Activated CD4-positive, alpha-beta T cell treated with anti-CD3 and anti-CD28 coated beads, Interleukin-2, amount 10 ng/mL, durations not matched to agents 7 days and 5 days (primary cell): ENCODE data around the gene TIMM50. TPM values are rescaled to one million over a fixed set of nuclear protein-coding genes. Genes with fewer than 3 reads are reported as not detected.
A peak's percentile ranks its signal among the peaks of the same experiment; 100 is the strongest.

Experiments used
- CTCF ChIA-PET: fragments of 350-600 bp; sonication (Branson Sonifier 250); formaldehyde crosslinking; loops from one replicate; lab custom pipeline; 2021; ENCODE audit warnings: antibody characterized with exemption; lab: Charles Lee
- POLR2A ChIA-PET: fragments of 350-600 bp; sonication (Branson Sonifier 250); formaldehyde crosslinking; loops from one replicate; lab custom pipeline; 2021; ENCODE audit warnings: antibody characterized with exemption; lab: Charles Lee
- DNase-seq: peaks from one replicate; pipeline ENCODE4 v3.0.0-alpha.2; 2020
- H3K27ac Mint-ChIP-seq: one replicate; pipeline ENCODE4 v1.8.0; 2021; ENCODE audit warnings: mild to moderate bottlenecking, moderate library complexity, mixed read lengths
- H3K27me3 Mint-ChIP-seq: one replicate; pipeline ENCODE4 v1.8.0; 2021; ENCODE audit warnings: mixed read lengths
- H3K36me3 Mint-ChIP-seq: one replicate; pipeline ENCODE4 v1.8.0; 2021; ENCODE audit warnings: low read depth, mixed read lengths
- H3K4me1 Mint-ChIP-seq: one replicate; pipeline ENCODE4 v1.8.0; 2021; ENCODE audit warnings: mixed read lengths
- H3K4me3 Mint-ChIP-seq: one replicate; pipeline ENCODE4 v1.8.0; 2021; ENCODE audit warnings: mild to moderate bottlenecking, moderate library complexity, mixed read lengths
- H3K9me3 Mint-ChIP-seq: one replicate; pipeline ENCODE4 v1.8.0; 2021; ENCODE audit warnings: mixed read lengths
- total RNA-seq, 2 experiments: library from RNA; stranded (reverse); gene quantifications; one replicate each; pipeline ENCODE4 v1.2.3, GENCODE V29; 2021

The TIMM50 gene
- total RNA-seq, 2 experiments from 2014 or later, result 45.7 to 56.8 TPM

- DNase-seq, result no peak
- no peak overlapping the region for H3K27ac Mint-ChIP-seq
- POLR2A ChIA-PET, result no interaction called here
- peaks cover 15% of the 10 kb centered on the region for H3K4me1 Mint-ChIP-seq
- H3K36me3 Mint-ChIP-seq, result no peaks in the 10 kb centered on the region
- no peaks in the 10 kb centered on the region for H3K9me3 Mint-ChIP-seq
- peaks cover 41% of the 10 kb centered on the region for H3K27me3 Mint-ChIP-seq
- H3K4me3 Mint-ChIP-seq, result no peak overlapping the region
- CTCF ChIA-PET, result interaction anchor here (0.6 to 1.0 kb wide), 5 partner anchors 9 to 350 kb away, joined by 3 to 4 read pairs (median 3); no protein-coding TSS in a partner anchor
Measured at GRCh38 chr19:39496063-39496462, 15.4 kb downstream of the TIMM50 start.

- ChIA-PET POLR2A (no interaction called here), CTCF (interaction anchor here (0.9 kb wide), 2 partner anchors 9 to 16 kb away, joined by 3 read pairs; no protein-coding TSS in a partner anchor)
- DNase-seq, result no peak
- Mint-ChIP-seq H3K9me3 (no peaks in the 10 kb centered on the region), H3K27ac (no peak overlapping the region), H3K27me3 (peaks cover 47% of the 10 kb centered on the region), H3K36me3 (no peaks in the 10 kb centered on the region), H3K4me3 (no peak overlapping the region), H3K4me1 (peaks cover 15% of the 10 kb centered on the region)
Measured at GRCh38 chr19:39497701-39497995, 17.0 kb downstream of the TIMM50 start.

- Mint-ChIP-seq H3K27ac (no peak overlapping the region), H3K36me3 (no peaks in the 10 kb centered on the region), H3K27me3 (peaks cover 49% of the 10 kb centered on the region), H3K4me1 (peaks cover 19% of the 10 kb centered on the region), H3K4me3 (peak overlapping the region; percentile 2), H3K9me3 (no peaks in the 10 kb centered on the region)
- DNase-seq, result no peak
- POLR2A ChIA-PET, result interaction anchor here (0.8 kb wide), 1 partner anchor 10 kb away, joined by 3 read pairs; no protein-coding TSS in a partner anchor
- CTCF ChIA-PET, result interaction anchor here (0.9 kb wide), 2 partner anchors 8 to 16 kb away, joined by 3 read pairs; no protein-coding TSS in a partner anchor
Measured at GRCh38 chr19:39497996-39498797, 17.6 kb downstream of the TIMM50 start.

GRCh38 chr19:39498798-39499642 is 18.4 kb downstream of the TIMM50 start, which contains the start of gene DLL3:
Gene DLL3, plus strand, starts transcription at chr19:39498947. Its CDS starts 28 bp downstream, at chr19:39498975.
- no peak within 1 kb of the TSS for H3K27ac Mint-ChIP-seq
- no peaks in the 10 kb centered on the region for H3K36me3 Mint-ChIP-seq
- no peaks in the 10 kb centered on the region for H3K9me3 Mint-ChIP-seq
- H3K4me1 Mint-ChIP-seq, result peaks cover 26% of the 10 kb centered on the region
- POLR2A ChIA-PET, result interaction anchor here (0.8 kb wide), 1 partner anchor 11 kb away, joined by 3 read pairs; no protein-coding TSS in a partner anchor
- no peak for DNase-seq
- peaks cover 57% of the 10 kb centered on the region for H3K27me3 Mint-ChIP-seq
- CTCF ChIA-PET, result interaction anchor here (0.7 kb wide), 1 partner anchor 13 kb away, joined by 4 read pairs; no protein-coding TSS in a partner anchor
- peak within 1 kb of the TSS; percentile 2 for H3K4me3 Mint-ChIP-seq

- Mint-ChIP-seq H3K27me3 (peaks cover 66% of the 10 kb centered on the region), H3K27ac (no peak overlapping the region), H3K9me3 (no peaks in the 10 kb centered on the region), H3K4me3 (no peak overlapping the region), H3K36me3 (no peaks in the 10 kb centered on the region), H3K4me1 (peaks cover 26% of the 10 kb centered on the region)
- DNase-seq, result no peak
- ChIA-PET CTCF (interaction anchor here (0.7 to 1.4 kb wide), 2 partner anchors 12 to 14 kb away, joined by 4 to 7 read pairs; no protein-coding TSS in a partner anchor), POLR2A (no interaction called here)
Measured at GRCh38 chr19:39499932-39500331, 19.3 kb downstream of the TIMM50 start.

GRCh38 chr19:39500543-39500942 is 19.9 kb downstream of the TIMM50 start:
- no peak overlapping the region for H3K27ac Mint-ChIP-seq
- no peaks in the 10 kb centered on the region for H3K36me3 Mint-ChIP-seq
- peaks cover 26% of the 10 kb centered on the region for H3K4me1 Mint-ChIP-seq
- H3K27me3 Mint-ChIP-seq, result peaks cover 65% of the 10 kb centered on the region
- ChIA-PET POLR2A (no interaction called here), CTCF (interaction anchor here (0.6 to 1.4 kb wide), 3 partner anchors 11 to 365 kb away, joined by 3 to 7 read pairs (median 3); partner anchors contain the start of gene EID2B)
- H3K4me3 Mint-ChIP-seq, result no peak overlapping the region
- DNase-seq, result no peak
- H3K9me3 Mint-ChIP-seq, result no peaks in the 10 kb centered on the region

GRCh38 chr19:39501340-39501739 is 20.7 kb downstream of the TIMM50 start:
- H3K27me3 Mint-ChIP-seq, result peaks cover 66% of the 10 kb centered on the region
- no peak overlapping the region for H3K4me3 Mint-ChIP-seq
- peaks cover 28% of the 10 kb centered on the region for H3K4me1 Mint-ChIP-seq
- peaks cover under 1% of the 10 kb centered on the region for H3K36me3 Mint-ChIP-seq
- ChIA-PET POLR2A (no interaction called here), CTCF (interaction anchor here (1.4 kb wide), 1 partner anchor 10 kb away, joined by 7 read pairs; no protein-coding TSS in a partner anchor)
- DNase-seq, result no peak
- H3K27ac Mint-ChIP-seq, result no peak overlapping the region
- H3K9me3 Mint-ChIP-seq, result peaks cover under 1% of the 10 kb centered on the region

- H3K4me3 Mint-ChIP-seq, result no peak overlapping the region
- peaks cover 38% of the 10 kb centered on the region for H3K4me1 Mint-ChIP-seq
- POLR2A ChIA-PET, result no interaction called here
- peaks cover 3% of the 10 kb centered on the region for H3K36me3 Mint-ChIP-seq
- H3K27me3 Mint-ChIP-seq, result peaks cover 68% of the 10 kb centered on the region
- H3K27ac Mint-ChIP-seq, result no peak overlapping the region
- H3K9me3 Mint-ChIP-seq, result peaks cover 4% of the 10 kb centered on the region
- CTCF ChIA-PET, result interaction anchor here (0.7 to 2.2 kb wide), 13 partner anchors 8 to 290 kb away, joined by 3 to 11 read pairs (median 5); partner anchors contain the start of genes EID2B, RPS16 and SELENOV
- DNase-seq, result peak; percentile 72
Measured at GRCh38 chr19:39502640-39503417, 22.2 kb downstream of the TIMM50 start.

- Mint-ChIP-seq H3K4me1 (peaks cover 28% of the 10 kb centered on the region), H3K36me3 (peaks cover 3% of the 10 kb centered on the region), H3K27me3 (peaks cover 53% of the 10 kb centered on the region), H3K4me3 (peak overlapping the region; percentile 62), H3K9me3 (peaks cover 4% of the 10 kb centered on the region), H3K27ac (no peak overlapping the region)
- DNase-seq, result no peak
- CTCF ChIA-PET, result interaction anchor here (1.0 to 1.3 kb wide), 2 partner anchors 9 to 32 kb away, joined by 3 to 4 read pairs; no protein-coding TSS in a partner anchor
- POLR2A ChIA-PET, result no interaction called here
Measured at GRCh38 chr19:39506598-39506943, 25.9 kb downstream of the TIMM50 start.

GRCh38 chr19:39506944-39507714 is 26.5 kb downstream of the TIMM50 start:
- Mint-ChIP-seq H3K4me3 (peak overlapping the region; percentile 66), H3K36me3 (peaks cover 3% of the 10 kb centered on the region), H3K9me3 (peaks cover 4% of the 10 kb centered on the region), H3K27me3 (peaks cover 52% of the 10 kb centered on the region), H3K27ac (no peak overlapping the region), H3K4me1 (peaks cover 28% of the 10 kb centered on the region)
- ChIA-PET POLR2A (no interaction called here), CTCF (interaction anchor here (1.0 to 1.3 kb wide), 2 partner anchors 9 to 33 kb away, joined by 3 to 4 read pairs; no protein-coding TSS in a partner anchor)
- peak; percentile 43 for DNase-seq

- DNase-seq, result no peak
- Mint-ChIP-seq H3K27ac (no peak overlapping the region), H3K36me3 (peaks cover 3% of the 10 kb centered on the region), H3K9me3 (peaks cover 4% of the 10 kb centered on the region), H3K4me3 (peak overlapping the region; percentile 66), H3K27me3 (peaks cover 55% of the 10 kb centered on the region), H3K4me1 (peaks cover 27% of the 10 kb centered on the region)
- CTCF ChIA-PET, result interaction anchor here (1.3 kb wide), 1 partner anchor 33 kb away, joined by 4 read pairs; no protein-coding TSS in a partner anchor
- POLR2A ChIA-PET, result no interaction called here
Measured at GRCh38 chr19:39507715-39508364, 27.2 kb downstream of the TIMM50 start.
